K562 (cell line): ENCODE results near the gene CCND3. TPM values are rescaled to one million over a fixed set of nuclear protein-coding genes. Genes with fewer than 3 reads are reported as not detected.

Source experiments
- ASH1L ChIP-seq: fragments of 450-650 bp; IDR thresholded peaks from 2 replicates; pipeline ENCODE4 v1.6.1; 2018; ENCODE audit warnings: borderline replicate concordance, mild to moderate bottlenecking, low read depth; ENCODE audit not compliant: partially characterized antibody
- BACH1 ChIP-seq: fragments of 200-800 bp; sonication (Bioruptor generic); IDR thresholded peaks from 2 replicates; pipeline ENCODE4 v1.6.1; 2016; ENCODE audit warnings: missing genetic modification characterization, missing compliant biosample characterization
- CEBPB ChIP-seq: fragments of 450-650 bp; IDR thresholded peaks from 2 replicates; pipeline ENCODE4 v1.6.1; 2016; ENCODE audit warnings: missing genetic modification characterization, missing compliant biosample characterization
- CREBBP ChIP-seq: IDR thresholded peaks from one replicate; pipeline ENCODE4 v1.6.1; 2012; ENCODE audit warnings: low read depth, mild to moderate bottlenecking, control low read depth, inconsistent platforms, low read length
- HDAC1 ChIP-seq, 2 experiments: fragments of 450-650 bp; IDR thresholded peaks; 2 replicates each; pipeline ENCODE4 v1.6.1; 2016 to 2017; ENCODE audit warnings: inconsistent platforms in 1 of 2, mild to moderate bottlenecking in 1 of 2, moderate library complexity in 1 of 2
- HLTF ChIP-seq: fragments of 450-650 bp; IDR thresholded peaks from 2 replicates; pipeline ENCODE4 v1.6.1; 2016
- HNRNPL ChIP-seq: fragments of 200-400 bp; formaldehyde crosslinking; IDR thresholded peaks from 2 replicates; pipeline ENCODE4 v1.6.1; 2017; ENCODE audit warnings: low read depth, mild to moderate bottlenecking, low read length
- IFI16 ChIP-seq: fragments of 250-450 bp; sonication (Bioruptor Pico); IDR thresholded peaks from 2 replicates; pipeline ENCODE4 v2.1.2; 2022; ENCODE audit warnings: mild to moderate bottlenecking, inconsistent platforms
- KAT7 ChIP-seq: sonication (generic); formaldehyde crosslinking; IDR thresholded peaks from 2 replicates; pipeline ENCODE4 v1.8.0; 2022; ENCODE audit warnings: missing genetic modification reagents, mild to moderate bottlenecking, borderline replicate concordance
- KDM4B ChIP-seq, 2 experiments: fragments of 450-650 bp in 1 of 2; sonication (generic) in 1 of 2; IDR thresholded peaks; 2 replicates each; pipeline ENCODE4 v1.6.1; 2016 to 2017; ENCODE audit warnings: borderline replicate concordance in 2 of 2, antibody characterized with exemption in 1 of 2, low read depth in 1 of 2, mild to moderate bottlenecking in 1 of 2
- MAFF ChIP-seq: IDR thresholded peaks from 2 replicates; pipeline ENCODE4 v1.6.1; 2012; ENCODE audit warnings: low read length, improper control_type of control experiment
- NBN ChIP-seq: fragments of 450-650 bp; IDR thresholded peaks from 2 replicates; pipeline ENCODE4 v1.6.1; 2016; ENCODE audit warnings: low read depth, mild to moderate bottlenecking
- NEUROD1 ChIP-seq: fragments of 150-350 bp; IDR thresholded peaks from 2 replicates; pipeline ENCODE4 v1.6.1; 2014; ENCODE audit warnings: borderline replicate concordance, low read length, low read depth; ENCODE audit not compliant: partially characterized antibody
- NFE2 ChIP-seq: IDR thresholded peaks from 2 replicates; pipeline ENCODE4 v1.6.1; 2014; ENCODE audit warnings: antibody characterized with exemption, low read depth
- NR0B1 ChIP-seq: fragments of 450-650 bp; IDR thresholded peaks from one replicate; pipeline ENCODE4 v1.6.1; 2018; ENCODE audit warnings: mild to moderate bottlenecking, moderate library complexity; ENCODE audit not compliant: partially characterized antibody
- RB1 ChIP-seq: fragments of 450-650 bp; IDR thresholded peaks from 2 replicates; pipeline ENCODE4 v1.6.1; 2017; ENCODE audit warnings: low read depth, mild to moderate bottlenecking
- SIX5 ChIP-seq, 2 experiments: IDR thresholded peaks; 2 replicates each; pipeline ENCODE4 v1.6.1; 2011; ENCODE audit warnings: low read length in 2 of 2, borderline replicate concordance in 1 of 2, low read depth in 1 of 2, mild to moderate bottlenecking in 1 of 2, moderate library complexity in 1 of 2; ENCODE audit not compliant: insufficient read depth in 1 of 2
- SMARCC2 ChIP-seq: fragments of 450-650 bp; IDR thresholded peaks from 2 replicates; pipeline ENCODE4 v1.6.1; 2017; ENCODE audit warnings: antibody characterized with exemption, moderate library complexity, mild to moderate bottlenecking, low read depth
- SMARCE1 ChIP-seq: fragments of 450-650 bp; IDR thresholded peaks from 2 replicates; pipeline ENCODE4 v1.7.1; 2016; ENCODE audit warnings: mild to moderate bottlenecking
- SNAPC5 ChIP-seq: fragments of 250-450 bp; sonication (Bioruptor Pico); IDR thresholded peaks from 2 replicates; pipeline ENCODE4 v1.8.0; 2021; ENCODE audit warnings: moderate library complexity, mild to moderate bottlenecking, inconsistent platforms
- SNIP1 ChIP-seq: fragments of 450-650 bp; IDR thresholded peaks from 2 replicates; pipeline ENCODE4 v1.7.1; 2017; ENCODE audit warnings: low read depth, mild to moderate bottlenecking
- SREBF1 ChIP-seq: fragments of 150-350 bp; IDR thresholded peaks from 2 replicates; pipeline ENCODE4 v1.6.1; 2014; ENCODE audit warnings: antibody characterized with exemption, low read depth, low read length, borderline replicate concordance
- SREBF2 ChIP-seq: sonication (generic); formaldehyde crosslinking; IDR thresholded peaks from 2 replicates; pipeline ENCODE4 v1.4.0; 2020; ENCODE audit warnings: mild to moderate bottlenecking, missing genetic modification reagents
- TAL1 ChIP-seq: fragments of 450-650 bp; IDR thresholded peaks from 2 replicates; pipeline ENCODE4 v1.6.1; 2016; ENCODE audit warnings: mild to moderate bottlenecking
- TRIM24 ChIP-seq, 2 experiments: fragments of 450-650 bp; IDR thresholded peaks; 2 replicates each; pipeline ENCODE4 v1.6.1; 2016
- ZEB2 ChIP-seq: fragments of 450-650 bp; IDR thresholded peaks from 2 replicates; pipeline ENCODE4 v1.6.1; 2016
- ZNF639 ChIP-seq, 2 experiments: fragments of 200-800 bp in 1 of 2; sonication (Bioruptor generic) in 1 of 2; sonication (generic) in 1 of 2; formaldehyde crosslinking in 1 of 2; IDR thresholded peaks in 1 of 2; conservative IDR thresholded peaks in 1 of 2; 2 replicates each; pipeline versions ENCODE4 v1.5.0 to v1.6.1; 2016 to 2020; ENCODE audit warnings: missing compliant biosample characterization in 1 of 2, missing genetic modification characterization in 1 of 2, missing genetic modification reagents in 1 of 2
- polyA plus RNA-seq, 8 experiments: library from polyadenylated mRNA; depleted of rRNA in 4 of 8; stranded (reverse) in 5 of 8; unstranded in 3 of 8; fragments of >200 nt; fragmentation: Nextera tagmentation in 2 of 8; fragmentation: Illumina TruSeq in 1 of 8; extraction: Ambion mirVana in 2 of 8; extraction: Trizol in 1 of 8; gene quantifications; 2 replicates each; pipeline versions ENCODE4 v1.2.1 to v1.2.3, GENCODE V29; 2011 to 2014; ENCODE audit warnings: inconsistent platforms in 1 of 8, missing spikeins in 1 of 8
- total RNA-seq, 7 experiments: library from RNA; depleted of rRNA in 6 of 7; stranded (reverse); fragments of >200 nt in 6 of 7; fragmentation: Illumina TruSeq in 2 of 7; extraction: Trizol in 2 of 7; gene quantifications; 2 replicates each; pipeline versions ENCODE4 v1.2.1 to v1.2.3, GENCODE V29; 2011 to 2021; ENCODE audit warnings: low replicate concordance in 1 of 7

Gene CCND3
- total and polyA plus RNA-seq, 9 of the 15 experiments (the other 6 are each of a cell fraction or from before 2014, with no cell fraction given) = 21.5 to 204 (median 97.4) TPM

- TF ChIP-seq ASH1L (no peak), KDM4B (IDR thresholded peaks at IDR 0.05; ENCODE audit: borderline replicate concordance in 2 of 2, low read depth in 1 of 2) (peak in 1 of 2 experiments; percentile 87; a peak in 1 of 4 replicates), NBN (peak; percentile 90), KAT7 (no peak; the same call in 1 of the 2 replicates), SREBF1 (no peak), SIX5 (IDR thresholded peaks at IDR 0.05; ENCODE audit: borderline replicate concordance in 1 of 2, insufficient read depth in 1 of 2, low read depth in 1 of 2, low read length in 2 of 2) (peak in 1 of 2 experiments; percentile 20; a peak in 1 of 4 replicates), ZEB2 (no peak), MAFF (no peak), BACH1 (no peak), CREBBP (no peak), SREBF2 (no peak), IFI16 (CRISPR knock-in tag) (no peak), NEUROD1 (peak; percentile 17), NR0B1 (no peak), CEBPB (tag) (peak; percentile 89), TAL1 (no peak), HLTF (peak; percentile 72), SNAPC5 (CRISPR knock-in tag) (no peak), RB1 (peak; percentile 91), SMARCE1 (no peak), HNRNPL (no peak), TRIM24 (IDR thresholded peaks at IDR 0.05) (no peak; a peak in 1 of 4 replicates), NFE2 (peak; percentile 66), HDAC1 (IDR thresholded peaks at IDR 0.05) (peak; percentile 92 to 99; a peak in 3 of 4 replicates), SNIP1 (peak; percentile 81), ZNF639 (CRISPR knock-in tag; conservative IDR thresholded peaks at IDR 0.05 in 1 of 2, IDR thresholded peaks at IDR 0.05 in 1 of 2) (peak in 1 of 2 experiments; percentile 75; a peak in 1 of 4 replicates), SMARCC2 (no peak)
Measured at GRCh38 chr6:41920921-41921711, 20.5 kb downstream of the CCND3 start, which contains the start of the genes BYSL and MED20 (continued).
